ENCODE data around the gene ABR.

DNA sequence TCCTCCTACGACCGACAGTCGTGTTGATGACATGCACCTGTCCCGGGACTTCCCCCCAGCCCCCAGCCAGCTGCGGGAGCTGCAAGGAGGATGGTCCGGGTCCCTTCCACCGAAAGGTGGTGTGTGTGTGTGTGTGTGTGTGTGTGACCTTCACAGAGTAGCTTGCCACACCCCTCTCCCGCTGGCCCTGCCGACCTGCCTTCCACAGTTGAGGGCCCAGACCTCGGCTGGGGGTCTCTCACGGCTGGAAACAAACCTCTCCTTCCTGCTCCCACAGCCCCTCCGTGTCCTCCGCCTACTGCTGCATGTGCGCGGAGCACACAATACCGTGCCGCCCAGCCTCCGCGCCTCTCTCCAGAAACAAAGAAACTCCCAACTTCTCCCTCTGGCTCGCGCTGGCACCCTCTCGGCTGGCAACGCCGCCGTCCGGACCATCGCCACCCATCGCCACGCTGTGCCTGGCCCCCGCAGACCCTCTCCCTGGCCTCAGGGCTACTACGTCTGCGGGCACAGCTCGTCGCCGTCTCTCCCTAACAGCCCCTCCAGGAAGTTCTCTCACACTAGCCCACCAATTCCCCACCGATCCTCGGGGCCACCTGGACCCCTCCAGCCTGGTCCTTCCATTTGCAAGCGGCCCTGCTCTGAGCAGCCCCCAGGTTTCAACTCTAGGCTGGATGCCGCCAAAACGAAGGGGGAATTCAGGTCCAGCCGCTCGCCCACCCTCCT is 101.6 kb downstream of the ABR start:
- TF ChIP-seq, protein P1, sequence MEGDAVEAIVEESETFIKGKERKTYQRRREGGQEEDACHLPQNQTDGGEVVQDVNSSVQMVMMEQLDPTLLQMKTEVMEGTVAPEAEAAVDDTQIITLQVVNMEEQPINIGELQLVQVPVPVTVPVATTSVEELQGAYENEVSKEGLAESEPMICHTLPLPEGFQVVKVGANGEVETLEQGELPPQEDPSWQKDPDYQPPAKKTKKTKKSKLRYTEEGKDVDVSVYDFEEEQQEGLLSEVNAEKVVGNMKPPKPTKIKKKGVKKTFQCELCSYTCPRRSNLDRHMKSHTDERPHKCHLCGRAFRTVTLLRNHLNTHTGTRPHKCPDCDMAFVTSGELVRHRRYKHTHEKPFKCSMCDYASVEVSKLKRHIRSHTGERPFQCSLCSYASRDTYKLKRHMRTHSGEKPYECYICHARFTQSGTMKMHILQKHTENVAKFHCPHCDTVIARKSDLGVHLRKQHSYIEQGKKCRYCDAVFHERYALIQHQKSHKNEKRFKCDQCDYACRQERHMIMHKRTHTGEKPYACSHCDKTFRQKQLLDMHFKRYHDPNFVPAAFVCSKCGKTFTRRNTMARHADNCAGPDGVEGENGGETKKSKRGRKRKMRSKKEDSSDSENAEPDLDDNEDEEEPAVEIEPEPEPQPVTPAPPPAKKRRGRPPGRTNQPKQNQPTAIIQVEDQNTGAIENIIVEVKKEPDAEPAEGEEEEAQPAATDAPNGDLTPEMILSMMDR (IDR thresholded peaks at IDR 0.05), result no peak
- TF ChIP-seq EZH2phosphoT487 (IDR thresholded peaks at IDR 0.05), result no peak
- no peak for TF ChIP-seq EZH2 (IDR thresholded peaks at IDR 0.05)
